Hepatocyte (in vitro differentiated cells): ENCODE measurements around the gene TXNDC11. TPM values are rescaled to one million over a fixed set of nuclear protein-coding genes. Genes with fewer than 3 reads are reported as not detected.

Source experiments
- DNase-seq: peaks from one replicate; pipeline ENCODE4 v3.0.0-alpha.2; 2016; ENCODE audit warnings: low spot score
- H2AFZ ChIP-seq: fragments of 200-600 bp; sonication (generic); 2 replicates; pipeline ENCODE4 v1.6.0; 2016; ENCODE audit warnings: antibody characterized with exemption, mild to moderate bottlenecking
- H3K27ac ChIP-seq: fragments of 200-600 bp; sonication (generic); 2 replicates; pipeline ENCODE4 v1.5.1; 2016; ENCODE audit warnings: mild to moderate bottlenecking
- H3K27me3 ChIP-seq: fragments of 200-600 bp; sonication (generic); 2 replicates; pipeline ENCODE4 v1.6.1; 2016
- H3K36me3 ChIP-seq: fragments of 200-600 bp; sonication (generic); replicated peaks from 2 replicates; pipeline ENCODE4 v1.5.1; 2016; ENCODE audit warnings: low read depth; ENCODE audit not compliant: insufficient read depth
- H3K4me1 ChIP-seq: fragments of 200-600 bp; sonication (generic); 2 replicates; pipeline ENCODE4 v1.5.1; 2016; ENCODE audit warnings: mild to moderate bottlenecking, moderate library complexity; ENCODE audit not compliant: insufficient read depth
- H3K4me2 ChIP-seq: fragments of 200-600 bp; sonication (generic); 2 replicates; pipeline ENCODE4 v1.6.0; 2016
- H3K4me3 ChIP-seq: fragments of 200-600 bp; sonication (generic); 2 replicates; pipeline ENCODE4 v1.5.1; 2016; ENCODE audit warnings: mild to moderate bottlenecking
- H3K79me2 ChIP-seq: fragments of 200-600 bp; sonication (generic); 2 replicates; pipeline ENCODE4 v1.6.0; 2017; ENCODE audit warnings: mild to moderate bottlenecking
- H3K9me2 ChIP-seq: fragments of 200-600 bp; sonication (generic); replicated peaks from 2 replicates; pipeline ENCODE4 v1.6.0; 2017; ENCODE audit warnings: mild to moderate bottlenecking; ENCODE audit not compliant: insufficient read depth
- H3K9me3 ChIP-seq: fragments of 200-600 bp; sonication (generic); 2 replicates; pipeline ENCODE4 v1.5.1; 2016; ENCODE audit warnings: low read depth, mild to moderate bottlenecking
- H4K20me1 ChIP-seq: fragments of 200-600 bp; sonication (generic); 2 replicates; pipeline ENCODE4 v1.6.0; 2016; ENCODE audit warnings: mild to moderate bottlenecking; ENCODE audit not compliant: insufficient read depth, poor library complexity, severe bottlenecking
- EZH2 ChIP-seq: fragments of 200-600 bp; sonication (generic); IDR thresholded peaks from 2 replicates; pipeline ENCODE4 v1.6.1; 2016; ENCODE audit warnings: antibody characterized with exemption, mild to moderate bottlenecking, borderline replicate concordance
- EZH2phosphoT487 ChIP-seq: fragments of 200-600 bp; sonication (generic); IDR thresholded peaks from one replicate; pipeline ENCODE4 v1.6.1; 2018; ENCODE audit warnings: antibody characterized with exemption, mild to moderate bottlenecking, low read depth, moderate library complexity; ENCODE audit not compliant: unreplicated experiment, severe bottlenecking
- WGBS: methylation state at CpG from one replicate; pipeline ENCODE4 v1.1.6; 2016; ENCODE audit warnings: low lambda C conversion rate; ENCODE audit errors: missing lambda C conversion rate; 5-methylcytosine and 5-hydroxymethylcytosine counted together
- polyA plus RNA-seq: library from polyadenylated mRNA; unstranded; fragments of >200 nt; fragmentation: Nextera tagmentation; extraction: Ambion mirVana; gene quantifications from 2 replicates; pipeline ENCODE4 v1.2.1, GENCODE V29; 2016
- total RNA-seq: library from RNA; depleted of rRNA; stranded (reverse); fragments of >200 nt; gene quantifications from 2 replicates; pipeline ENCODE4 v1.2.3, GENCODE V29; 2014
- TF ChIP-seq, protein P1 (sequence below): fragments of 200-600 bp; sonication (generic); IDR thresholded peaks from 2 replicates; pipeline ENCODE4 v1.5.1; 2016; ENCODE audit warnings: antibody characterized with exemption, mild to moderate bottlenecking; ENCODE audit not compliant: poor library complexity

Gene TXNDC11
- total and polyA plus RNA-seq, 2 experiments from 2014 or later: 58.5 to 59.4 TPM

- Histone ChIP-seq H3K79me2 (no peaks in the 10 kb centered on the region), H3K4me1 (peaks cover 26% of the 10 kb centered on the region), H3K4me2 (no peak overlapping the region), H3K9me2 (no peaks in the 10 kb centered on the region), H3K36me3 (no peaks in the 10 kb centered on the region), H4K20me1 (no peaks in the 10 kb centered on the region), H2AFZ (no peak overlapping the region), H3K27me3 (no peaks in the 10 kb centered on the region), H3K9me3 (no peaks in the 10 kb centered on the region), H3K4me3 (no peak overlapping the region), H3K27ac (no peak overlapping the region)
- WGBS: 87% methylated on average over 5 of the region's 5 CpGs
- TF ChIP-seq EZH2 (no peak), EZH2phosphoT487 (no peak)
- TF ChIP-seq, protein P1, sequence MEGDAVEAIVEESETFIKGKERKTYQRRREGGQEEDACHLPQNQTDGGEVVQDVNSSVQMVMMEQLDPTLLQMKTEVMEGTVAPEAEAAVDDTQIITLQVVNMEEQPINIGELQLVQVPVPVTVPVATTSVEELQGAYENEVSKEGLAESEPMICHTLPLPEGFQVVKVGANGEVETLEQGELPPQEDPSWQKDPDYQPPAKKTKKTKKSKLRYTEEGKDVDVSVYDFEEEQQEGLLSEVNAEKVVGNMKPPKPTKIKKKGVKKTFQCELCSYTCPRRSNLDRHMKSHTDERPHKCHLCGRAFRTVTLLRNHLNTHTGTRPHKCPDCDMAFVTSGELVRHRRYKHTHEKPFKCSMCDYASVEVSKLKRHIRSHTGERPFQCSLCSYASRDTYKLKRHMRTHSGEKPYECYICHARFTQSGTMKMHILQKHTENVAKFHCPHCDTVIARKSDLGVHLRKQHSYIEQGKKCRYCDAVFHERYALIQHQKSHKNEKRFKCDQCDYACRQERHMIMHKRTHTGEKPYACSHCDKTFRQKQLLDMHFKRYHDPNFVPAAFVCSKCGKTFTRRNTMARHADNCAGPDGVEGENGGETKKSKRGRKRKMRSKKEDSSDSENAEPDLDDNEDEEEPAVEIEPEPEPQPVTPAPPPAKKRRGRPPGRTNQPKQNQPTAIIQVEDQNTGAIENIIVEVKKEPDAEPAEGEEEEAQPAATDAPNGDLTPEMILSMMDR: no peak
- DNase-seq: no peak
Observed at GRCh38 chr16:11637320-11637719, 105.3 kb downstream of the TXNDC11 start.

DNA sequence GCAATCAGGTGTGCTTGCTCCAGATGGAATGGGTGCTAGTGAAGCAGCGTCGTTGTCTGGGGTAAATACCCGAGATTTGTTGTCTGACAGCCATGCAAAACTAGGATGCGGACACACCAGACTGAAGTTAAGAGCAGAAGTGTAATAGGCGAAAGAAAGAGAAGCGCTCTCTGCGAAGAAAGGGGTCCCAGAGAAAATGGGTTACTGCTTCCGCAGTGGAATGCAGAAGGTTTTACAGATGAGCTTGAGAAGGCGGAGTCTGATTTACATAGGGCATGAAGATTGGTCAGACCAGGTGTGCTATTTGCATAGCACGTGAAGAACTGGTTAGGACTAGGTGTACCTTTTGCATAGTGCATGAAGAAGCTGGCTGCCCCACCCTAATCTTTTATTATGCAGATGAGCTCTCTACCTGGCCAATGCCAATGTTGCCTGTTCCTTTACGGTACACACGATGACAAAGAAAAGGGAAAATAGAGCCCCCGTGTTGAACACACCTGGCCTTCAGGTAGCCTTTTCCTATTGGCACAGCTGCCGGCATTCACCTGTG lies 106.4 kb downstream of the TXNDC11 start:
- Histone ChIP-seq H3K79me2 (no peaks in the 10 kb centered on the region), H2AFZ (no peak overlapping the region), H3K27ac (peak overlapping the region; percentile 75), H3K4me1 (peaks cover 28% of the 10 kb centered on the region), H3K9me3 (no peaks in the 10 kb centered on the region), H3K36me3 (no peaks in the 10 kb centered on the region), H4K20me1 (no peaks in the 10 kb centered on the region), H3K27me3 (no peaks in the 10 kb centered on the region), H3K4me2 (peak overlapping the region; percentile 67), H3K9me2 (no peaks in the 10 kb centered on the region), H3K4me3 (no peak overlapping the region)
- DNase-seq: peak; percentile 83
- TF ChIP-seq EZH2phosphoT487 (no peak), EZH2 (no peak)
- TF ChIP-seq, protein P1: no peak
- 19% methylated on average over 14 of the region's 14 CpGs for WGBS

- Histone ChIP-seq H3K9me3 (no peaks in the 10 kb centered on the region), H3K4me1 (peaks cover 23% of the 10 kb centered on the region), H4K20me1 (no peaks in the 10 kb centered on the region), H2AFZ (no peak overlapping the region), H3K27ac (peak overlapping the region; percentile 75), H3K79me2 (no peaks in the 10 kb centered on the region), H3K4me2 (peak overlapping the region; percentile 67), H3K36me3 (no peaks in the 10 kb centered on the region), H3K27me3 (no peaks in the 10 kb centered on the region), H3K9me2 (no peaks in the 10 kb centered on the region), H3K4me3 (no peak overlapping the region)
- 71% methylated on average over 12 of the region's 12 CpGs for WGBS
- TF ChIP-seq EZH2phosphoT487 (no peak), EZH2 (no peak)
- TF ChIP-seq, protein P1: no peak
- DNase-seq: no peak
Observed at GRCh38 chr16:11635679-11636171, 106.9 kb downstream of the TXNDC11 start.
